22Rv1 (cell line): Measurements from ENCODE around the gene SPTBN1.

ENCODE experiments used
- ZFX ChIP-seq: fragments of 450-650 bp; IDR thresholded peaks from 2 replicates; pipeline ENCODE4 v1.6.1; 2017; ENCODE audit warnings: antibody characterized with exemption, borderline replicate concordance
- TF ChIP-seq, protein P1 (sequence below): fragments of 450-650 bp; IDR thresholded peaks from 2 replicates; pipeline ENCODE4 v1.5.1; 2017; ENCODE audit warnings: mild to moderate bottlenecking

DNA sequence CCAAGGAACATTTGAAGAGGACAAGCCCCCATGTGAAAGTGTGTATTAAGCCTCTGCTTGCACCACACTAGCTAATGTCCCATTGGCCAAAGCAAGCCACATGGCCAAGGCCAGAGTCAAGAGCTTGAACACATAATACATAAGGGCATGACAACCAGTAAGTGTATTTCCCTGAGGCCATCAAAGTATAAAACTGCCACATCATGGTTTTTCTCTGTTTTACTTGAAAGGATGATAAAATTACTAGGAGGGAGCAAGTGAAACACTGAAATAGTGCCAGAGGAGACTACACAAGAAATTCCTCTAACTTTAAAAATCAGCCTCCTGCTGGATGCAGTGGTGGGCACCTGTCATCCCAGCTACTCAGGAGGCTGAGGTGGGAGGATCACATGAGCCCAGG lies 236.4 kb downstream of the SPTBN1 start:
- TF ChIP-seq, protein P1, sequence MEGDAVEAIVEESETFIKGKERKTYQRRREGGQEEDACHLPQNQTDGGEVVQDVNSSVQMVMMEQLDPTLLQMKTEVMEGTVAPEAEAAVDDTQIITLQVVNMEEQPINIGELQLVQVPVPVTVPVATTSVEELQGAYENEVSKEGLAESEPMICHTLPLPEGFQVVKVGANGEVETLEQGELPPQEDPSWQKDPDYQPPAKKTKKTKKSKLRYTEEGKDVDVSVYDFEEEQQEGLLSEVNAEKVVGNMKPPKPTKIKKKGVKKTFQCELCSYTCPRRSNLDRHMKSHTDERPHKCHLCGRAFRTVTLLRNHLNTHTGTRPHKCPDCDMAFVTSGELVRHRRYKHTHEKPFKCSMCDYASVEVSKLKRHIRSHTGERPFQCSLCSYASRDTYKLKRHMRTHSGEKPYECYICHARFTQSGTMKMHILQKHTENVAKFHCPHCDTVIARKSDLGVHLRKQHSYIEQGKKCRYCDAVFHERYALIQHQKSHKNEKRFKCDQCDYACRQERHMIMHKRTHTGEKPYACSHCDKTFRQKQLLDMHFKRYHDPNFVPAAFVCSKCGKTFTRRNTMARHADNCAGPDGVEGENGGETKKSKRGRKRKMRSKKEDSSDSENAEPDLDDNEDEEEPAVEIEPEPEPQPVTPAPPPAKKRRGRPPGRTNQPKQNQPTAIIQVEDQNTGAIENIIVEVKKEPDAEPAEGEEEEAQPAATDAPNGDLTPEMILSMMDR: no peak
- no peak for TF ChIP-seq ZFX
